ENCODE results near the gene WT1. TPM values are rescaled to one million over a fixed set of nuclear protein-coding genes. Genes with fewer than 3 reads are reported as not detected.

Gene WT1
- total and polyA plus RNA-seq, 2 of the 4 experiments (the other 2 are of a cell fraction): not detected

DNA sequence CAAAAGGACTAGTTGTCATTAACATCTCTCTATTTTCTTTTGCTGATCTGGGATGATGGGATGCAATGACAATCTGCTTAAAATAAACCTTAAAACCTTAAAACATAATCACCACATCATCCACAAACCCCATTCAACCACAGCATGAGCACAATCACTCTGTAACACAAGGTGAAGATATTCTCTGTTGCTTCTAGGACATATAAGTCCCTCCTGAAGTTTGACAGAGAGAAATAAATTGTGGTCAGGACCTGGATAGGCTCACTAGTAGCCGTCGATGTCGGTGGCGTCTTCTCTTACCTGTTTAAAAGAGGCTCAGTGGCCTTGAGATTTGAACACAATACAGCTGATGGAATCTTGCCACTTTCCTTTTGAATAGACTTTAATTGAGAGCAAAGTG lies 47.9 kb downstream of the WT1 start:
- no peak overlapping the region for H3K9ac ChIP-seq (ENCODE audit: low read depth, low read length)
- no peak overlapping the region for H3K4me2 ChIP-seq (ENCODE audit: low read depth, low read length)
- intact Hi-C loops (cut with micrococcal nuclease): no loop called here
- POLR2A ChIA-PET (ENCODE audit: unreplicated experiment): no interaction called here
- no peaks in the 10 kb centered on the region for H3K36me3 ChIP-seq (ENCODE audit: control insufficient read depth, insufficient read depth, low read length)
- BruUV-seq (replicated peaks): no TSS peak
- no peak overlapping the region for H3K23ac ChIP-seq (ENCODE audit: low read depth, low read length)
- H2BK20ac ChIP-seq (ENCODE audit: low read depth, low read length): no peak overlapping the region
- H3K27me3 ChIP-seq (ENCODE audit: control insufficient read depth, insufficient read depth, low read length): peaks cover 5% of the 10 kb centered on the region
- dilution Hi-C loops (cut with HindIII; ENCODE audit: low sequenced_read_pairs, unreplicated experiment): no loop called here
- H2BK5ac ChIP-seq (ENCODE audit: low read depth, low read length, poor library complexity, severe bottlenecking): no peak overlapping the region
- H3K56ac ChIP-seq (ENCODE audit: extremely low read depth, insufficient read depth, low read length): no peak overlapping the region
- H4K5ac ChIP-seq (ENCODE audit: low read depth, low read length): no peak overlapping the region
- H4K20me1 ChIP-seq (ENCODE audit: insufficient read depth, low read length): no peaks in the 10 kb centered on the region
- TF ChIP-seq NFE2L2 (IDR thresholded peaks at IDR 0.05; ENCODE audit: low read depth, low read length) (no peak), MAZ (IDR thresholded peaks at IDR 0.05; ENCODE audit: borderline replicate concordance, low read depth, low read length) (no peak), FOS (IDR thresholded peaks at IDR 0.05; ENCODE audit: low read depth, low read length) (no peak), CTCF (conservative IDR thresholded peaks at IDR 0.05; ENCODE audit: low read depth, low read length) (no peak), RCOR1 (IDR thresholded peaks at IDR 0.05; ENCODE audit: insufficient replicate concordance, low read length) (no peak), SMC3 (IDR thresholded peaks at IDR 0.05; ENCODE audit: low read depth, low read length) (no peak), MXI1 (IDR thresholded peaks at IDR 0.05; ENCODE audit: borderline replicate concordance, low read depth, low read length) (no peak), RFX5 (IDR thresholded peaks at IDR 0.05; ENCODE audit: low read depth, low read length) (no peak), BHLHE40 (IDR thresholded peaks at IDR 0.05; ENCODE audit: low read depth, low read length) (no peak), RAD21 (IDR thresholded peaks at IDR 0.05; ENCODE audit: low read length) (no peak), MAFK (IDR thresholded peaks at IDR 0.05; ENCODE audit: low read depth, low read length) (no peak), CHD1 (IDR thresholded peaks at IDR 0.05; ENCODE audit: low read depth, low read length) (no peak), POLR2A (IDR thresholded peaks at IDR 0.05; ENCODE audit: low read depth, low read length) (no peak), CEBPB (IDR thresholded peaks at IDR 0.05; ENCODE audit: low read depth, low read length) (no peak)
- TF ChIP-seq, protein P1, sequence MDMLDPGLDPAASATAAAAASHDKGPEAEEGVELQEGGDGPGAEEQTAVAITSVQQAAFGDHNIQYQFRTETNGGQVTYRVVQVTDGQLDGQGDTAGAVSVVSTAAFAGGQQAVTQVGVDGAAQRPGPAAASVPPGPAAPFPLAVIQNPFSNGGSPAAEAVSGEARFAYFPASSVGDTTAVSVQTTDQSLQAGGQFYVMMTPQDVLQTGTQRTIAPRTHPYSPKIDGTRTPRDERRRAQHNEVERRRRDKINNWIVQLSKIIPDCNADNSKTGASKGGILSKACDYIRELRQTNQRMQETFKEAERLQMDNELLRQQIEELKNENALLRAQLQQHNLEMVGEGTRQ (IDR thresholded peaks at IDR 0.05; ENCODE audit: low read depth, low read length): no peak
- TF ChIP-seq, protein P2, sequence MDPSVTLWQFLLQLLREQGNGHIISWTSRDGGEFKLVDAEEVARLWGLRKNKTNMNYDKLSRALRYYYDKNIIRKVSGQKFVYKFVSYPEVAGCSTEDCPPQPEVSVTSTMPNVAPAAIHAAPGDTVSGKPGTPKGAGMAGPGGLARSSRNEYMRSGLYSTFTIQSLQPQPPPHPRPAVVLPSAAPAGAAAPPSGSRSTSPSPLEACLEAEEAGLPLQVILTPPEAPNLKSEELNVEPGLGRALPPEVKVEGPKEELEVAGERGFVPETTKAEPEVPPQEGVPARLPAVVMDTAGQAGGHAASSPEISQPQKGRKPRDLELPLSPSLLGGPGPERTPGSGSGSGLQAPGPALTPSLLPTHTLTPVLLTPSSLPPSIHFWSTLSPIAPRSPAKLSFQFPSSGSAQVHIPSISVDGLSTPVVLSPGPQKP (IDR thresholded peaks at IDR 0.05; ENCODE audit: borderline replicate concordance, low read depth, low read length): no peak
- H4K8ac ChIP-seq (ENCODE audit: low read depth in 2 of 2, low read length in 2 of 2): no peak overlapping the region
- no peak overlapping the region for H3K14ac ChIP-seq (replicated peaks; ENCODE audit: low read depth, low read length)
- H2BK15ac ChIP-seq (ENCODE audit: low read depth, low read length): no peak overlapping the region
- in situ Hi-C loops (cut with MboI; ENCODE audit: low sequenced_read_pairs): no loop called here
- no peaks in the 10 kb centered on the region for H3K9me3 ChIP-seq (ENCODE audit: control insufficient read depth, insufficient read depth, low read length)
- no peaks in the 10 kb centered on the region for H3K9me1 ChIP-seq (ENCODE audit: insufficient read depth, low read length)
- no peak overlapping the region for H2AK9ac ChIP-seq (replicated peaks; ENCODE audit: low read depth, low read length, poor library complexity)
- no peaks in the 10 kb centered on the region for H3K79me1 ChIP-seq (ENCODE audit: low read depth in 1 of 2, low read length in 2 of 2)
- no peak for ATAC-seq (ENCODE audit: low read depth)
- H2AK5ac ChIP-seq (ENCODE audit: low read depth, low read length): no peak overlapping the region
- no peak overlapping the region for H3K18ac ChIP-seq (ENCODE audit: low read depth, low read length)
- CTCF ChIA-PET: no interaction called here
- no peak for DNase-seq
- H3K27ac ChIP-seq (ENCODE audit: insufficient read depth, low read length): no peak overlapping the region
- no peak overlapping the region for H3K4me3 ChIP-seq (ENCODE audit: insufficient read depth, low read depth, low read length)
- H4K91ac ChIP-seq (ENCODE audit: insufficient read depth, low read depth, low read length): no peak overlapping the region
- no CpG with 5 or more reads among the region's 4 CpGs for WGBS, 2 experiments (ENCODE audit: extremely low coverage in 2 of 2, insufficient read length in 1 of 2)
- H2AFZ ChIP-seq (replicated peaks; ENCODE audit: low read length, poor library complexity): no peak overlapping the region
- H3K4me1 ChIP-seq (ENCODE audit: control insufficient read depth, insufficient read depth, low read length): no peaks in the 10 kb centered on the region
- H3K4ac ChIP-seq (ENCODE audit: low read depth, low read length): no peak overlapping the region
- H2BK120ac ChIP-seq (ENCODE audit: low read depth, low read length): no peak overlapping the region
